ENCODE measurements around the gene PAH.

GRCh38 chr12:102910137-102910536, 6.9 kb downstream of the PAH start:
- no peak for TF ChIP-seq EP300 (IDR thresholded peaks at IDR 0.05)
- TF ChIP-seq POLR2AphosphoS5 (IDR thresholded peaks at IDR 0.05): no peak

Data from esophagus muscularis mucosa (tissue), 3 donors.